Naive thymus-derived CD8-positive, alpha-beta T cell (primary cell): ENCODE data around the gene AQP5. TPM values are rescaled to one million over a fixed set of nuclear protein-coding genes. Genes with fewer than 3 reads are reported as not detected.
A peak's percentile ranks its signal among the peaks of the same experiment; 100 is the strongest.

Experiments used
- ATAC-seq, 2 donors: fragments of 150-1000 bp; cut with Tn5 transposase in 1 of 2; sonication (Bioruptor Pico), chemical (Tn5 transposase) in 1 of 2; 1 replicate in 1 of 2; 2 replicates in 1 of 2; pipeline ENCODE4 v1.10.0; 2021; ENCODE audit warnings: mild to moderate bottlenecking in 2 of 2, moderate library complexity in 2 of 2
- POLR2A ChIA-PET: fragments of 350-600 bp; sonication (Branson Sonifier 250); formaldehyde crosslinking; loops from one replicate; lab custom pipeline; 2021; ENCODE audit warnings: antibody characterized with exemption; lab: Charles Lee
- DNase-seq, 10 donors: peaks; one replicate each; pipeline versions ENCODE4 v3.0.0 to v3.0.0-alpha.2; 2020 to 2022
- H3K27ac Mint-ChIP-seq, 10 donors: one replicate each; pipeline ENCODE4 v1.8.0; 2020 to 2022; ENCODE audit warnings: mild to moderate bottlenecking in 10 of 10, mixed read lengths in 10 of 10, moderate library complexity in 4 of 10, inconsistent platforms in 1 of 10
- H3K27me3 Mint-ChIP-seq, 5 donors: one replicate each; pipeline ENCODE4 v1.8.0; 2021 to 2022; ENCODE audit warnings: mixed read lengths in 5 of 5
- H3K36me3 Mint-ChIP-seq, 3 donors: one replicate each; pipeline ENCODE4 v1.8.0; 2020 to 2022; ENCODE audit warnings: mixed read lengths in 3 of 3, mild to moderate bottlenecking in 2 of 3, inconsistent platforms in 1 of 3
- H3K4me1 Mint-ChIP-seq, 4 donors: one replicate each; pipeline ENCODE4 v1.8.0; 2021 to 2022; ENCODE audit warnings: mixed read lengths in 4 of 4
- H3K4me3 Mint-ChIP-seq, 10 donors: one replicate each; pipeline ENCODE4 v1.8.0; 2020 to 2022; ENCODE audit warnings: mild to moderate bottlenecking in 10 of 10, mixed read lengths in 10 of 10, moderate library complexity in 6 of 10, inconsistent platforms in 1 of 10
- H3K9me3 Mint-ChIP-seq, 9 donors: one replicate each; pipeline ENCODE4 v1.8.0; 2020 to 2022; ENCODE audit warnings: mixed read lengths in 9 of 9, mild to moderate bottlenecking in 3 of 9, inconsistent platforms in 1 of 9, moderate library complexity in 1 of 9
- polyA plus RNA-seq, 3 donors: library from polyadenylated mRNA; unstranded; fragments of 300-500 nt; fragmentation: Illumina TruSeq; gene quantifications; one replicate each; pipeline ENCODE4 v1.2.3, GENCODE V29; 2021
- total RNA-seq, 8 experiments: library from RNA in 2 of 8; stranded (reverse) in 2 of 8; gene quantifications; one replicate each; pipeline ENCODE4 v1.2.3 and lab custom pipeline; 2021 to 2026

Gene AQP5
- total and polyA plus RNA-seq, 5 experiments from 2014 or later, result not detected

- POLR2A ChIA-PET, result interaction anchor here (1.2 to 1.4 kb wide), 2 partner anchors 79 to 103 kb away, joined by 3 read pairs; partner anchors contain the start of genes BCDIN3D and RACGAP1
- Mint-ChIP-seq H3K9me3 (no peaks in the 10 kb centered on the region), H3K36me3 (no peaks in the 10 kb centered on the region), H3K27me3 (peaks cover 5 to 28% (median 11%) of the 10 kb centered on the region in 5 donors), H3K4me1 (peaks cover 5 to 19% (median 10%) of the 10 kb centered on the region in 4 donors), H3K4me3 (peak overlapping the region in 2 of 10 donors; percentile 80 to 93), H3K27ac (no peak overlapping the region)
- DNase-seq (no peak), ATAC-seq (no peak)
Measured at GRCh38 chr12:49946497-49946896, 15.2 kb upstream of the AQP5 start.

DNA sequence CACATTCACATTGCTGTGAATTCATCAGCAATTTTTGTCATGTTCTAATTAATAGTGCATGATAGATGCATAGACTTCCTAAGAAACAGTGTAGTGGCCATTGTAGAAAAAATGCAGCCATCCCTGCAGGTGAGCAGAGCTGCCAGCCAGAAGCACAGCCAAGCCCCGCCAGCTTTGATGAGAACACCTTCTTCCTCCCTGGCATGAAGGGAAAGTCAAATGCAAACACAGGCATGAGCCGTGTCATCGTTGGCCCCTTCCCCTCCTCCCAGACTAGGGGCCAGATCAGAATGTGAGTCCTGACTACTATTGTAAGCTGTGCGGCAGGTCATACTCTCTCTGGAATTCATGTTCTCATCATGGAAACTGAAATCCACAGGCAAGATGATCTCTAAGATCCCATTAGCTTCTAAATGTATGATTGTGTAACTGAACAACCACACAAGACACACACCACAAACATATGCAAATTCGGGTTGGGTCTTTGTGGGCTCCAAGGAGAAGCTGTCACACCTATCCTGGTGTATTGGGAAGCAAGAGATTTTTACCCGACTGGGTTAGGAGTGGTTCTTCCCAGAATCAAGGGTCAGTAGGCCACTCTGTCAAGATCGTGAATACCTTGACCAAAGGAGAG lies 14.0 kb upstream of the AQP5 start:
- POLR2A ChIA-PET, result no interaction called here
- no peak for DNase-seq
- peak overlapping the region in 2 of 10 donors; percentile 25 to 41 for H3K27ac Mint-ChIP-seq
- H3K9me3 Mint-ChIP-seq, result no peaks in the 10 kb centered on the region
- no peaks in the 10 kb centered on the region for H3K36me3 Mint-ChIP-seq
- peaks cover 5 to 30% (median 15%) of the 10 kb centered on the region in 5 donors for H3K27me3 Mint-ChIP-seq
- H3K4me1 Mint-ChIP-seq, result peaks cover 5 to 19% (median 10%) of the 10 kb centered on the region in 4 donors
- no peak for ATAC-seq
- H3K4me3 Mint-ChIP-seq, result no peak overlapping the region

GRCh38 chr12:49948866-49949845 lies 12.5 kb upstream of the AQP5 start:
- no peak overlapping the region for H3K4me3 Mint-ChIP-seq
- H3K9me3 Mint-ChIP-seq, result no peaks in the 10 kb centered on the region
- H3K27me3 Mint-ChIP-seq, result peaks cover 5 to 45% (median 22%) of the 10 kb centered on the region in 5 donors
- no peaks in the 10 kb centered on the region for H3K36me3 Mint-ChIP-seq
- DNase-seq, result no peak
- POLR2A ChIA-PET, result no interaction called here
- peaks cover 5 to 19% (median 10%) of the 10 kb centered on the region in 4 donors for H3K4me1 Mint-ChIP-seq
- peak overlapping the region in 2 of 10 donors; percentile 12 to 43 for H3K27ac Mint-ChIP-seq
- no peak for ATAC-seq

- H3K36me3 Mint-ChIP-seq, result no peaks in the 10 kb centered on the region
- POLR2A ChIA-PET, result no interaction called here
Measured at GRCh38 chr12:49949866-49950265, 11.8 kb upstream of the AQP5 start.

GRCh38 chr12:49950273-49951251 lies 11.1 kb upstream of the AQP5 start, which contains the start of gene AQP2:
Gene AQP2, plus strand, starts transcription at chr12:49950737. Its CDS starts 94 bp downstream, at chr12:49950831.
- Mint-ChIP-seq H3K4me3 (no peak within 1 kb of the TSS), H3K27ac (no peak within 1 kb of the TSS), H3K27me3 (peaks cover 7 to 55% (median 29%) of the 10 kb centered on the region in 5 donors), H3K9me3 (no peaks in the 10 kb centered on the region), H3K36me3 (no peaks in the 10 kb centered on the region), H3K4me1 (peaks cover 2 to 12% (median 7%) of the 10 kb centered on the region in 4 donors)
- ATAC-seq, result no peak
- no peak for DNase-seq
- POLR2A ChIA-PET, result no interaction called here

More at GRCh38 chr12:49949866-49950265, 11.8 kb upstream of the AQP5 start:
- no peaks in the 10 kb centered on the region for H3K9me3 Mint-ChIP-seq
- peaks cover 5 to 16% (median 11%) of the 10 kb centered on the region in 4 donors for H3K4me1 Mint-ChIP-seq
- peaks cover 7 to 52% (median 29%) of the 10 kb centered on the region in 5 donors for H3K27me3 Mint-ChIP-seq
- DNase-seq (no peak), ATAC-seq (no peak)
- H3K27ac Mint-ChIP-seq, result no peak overlapping the region
- H3K4me3 Mint-ChIP-seq, result no peak overlapping the region

- DNase-seq, result peak in 1 of 10 donors; percentile 56
- no peak for ATAC-seq
- Mint-ChIP-seq H3K36me3 (no peaks in the 10 kb centered on the region), H3K4me3 (no peak overlapping the region), H3K27me3 (peaks cover 11 to 64% (median 34%) of the 10 kb centered on the region in 5 donors), H3K27ac (peak overlapping the region in 1 of 10 donors; percentile 31), H3K4me1 (peaks cover 0 to 6% (median 2%) of the 10 kb centered on the region in 4 donors), H3K9me3 (no peaks in the 10 kb centered on the region)
- POLR2A ChIA-PET, result no interaction called here
Measured at GRCh38 chr12:49951411-49952240, 10.0 kb upstream of the AQP5 start.

DNA sequence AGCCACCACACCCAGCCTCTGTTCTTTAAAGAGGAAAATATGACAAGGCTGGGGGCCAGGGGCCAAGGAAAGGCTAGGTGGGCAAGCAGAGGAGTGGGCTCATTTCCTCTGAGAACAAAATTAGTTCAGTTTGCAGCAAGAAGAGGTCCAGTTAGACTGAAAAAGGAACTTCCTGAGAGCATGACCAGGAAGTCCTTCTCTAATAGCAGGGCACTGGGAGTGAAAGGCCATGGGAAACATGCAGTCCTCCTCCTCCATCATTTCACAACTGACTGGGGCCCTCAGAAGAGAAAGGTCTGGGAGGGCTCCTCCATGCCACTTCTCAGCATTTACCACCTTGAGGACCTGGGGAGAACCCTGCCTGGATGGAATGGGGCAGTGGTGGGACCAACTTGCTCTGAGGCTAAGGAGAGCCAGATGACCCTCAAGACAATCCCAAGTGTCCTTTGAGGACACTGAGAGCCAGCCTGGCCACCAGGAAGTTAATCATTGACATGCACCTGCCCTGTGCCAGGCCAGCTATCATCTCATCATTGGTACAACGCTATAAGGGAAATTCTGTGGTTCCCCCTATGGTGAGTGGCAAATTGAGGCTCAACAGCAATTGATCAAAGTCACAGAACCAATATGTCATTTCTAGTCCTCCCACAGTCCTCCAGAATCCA lies 9.1 kb upstream of the AQP5 start:
- Mint-ChIP-seq H3K9me3 (no peaks in the 10 kb centered on the region), H3K27ac (no peak overlapping the region), H3K4me3 (no peak overlapping the region), H3K4me1 (peaks cover 0 to 7% (median 2%) of the 10 kb centered on the region in 4 donors), H3K27me3 (peaks cover 18 to 73% (median 43%) of the 10 kb centered on the region in 5 donors), H3K36me3 (no peaks in the 10 kb centered on the region)
- POLR2A ChIA-PET, result no interaction called here
- no peak for ATAC-seq
- peak in 1 of 10 donors; percentile 49 for DNase-seq

- H3K36me3 Mint-ChIP-seq, result no peaks in the 10 kb centered on the region
- H3K27ac Mint-ChIP-seq, result no peak overlapping the region
- peaks cover 23 to 79% (median 47%) of the 10 kb centered on the region in 5 donors for H3K27me3 Mint-ChIP-seq
- POLR2A ChIA-PET, result no interaction called here
- H3K4me3 Mint-ChIP-seq, result no peak overlapping the region
- ATAC-seq, result no peak
- peaks cover 0 to 7% (median 2%) of the 10 kb centered on the region in 4 donors for H3K4me1 Mint-ChIP-seq
- peak in 1 of 10 donors; percentile 28 for DNase-seq
- H3K9me3 Mint-ChIP-seq, result no peaks in the 10 kb centered on the region
Measured at GRCh38 chr12:49953151-49953550, 8.5 kb upstream of the AQP5 start.

GRCh38 chr12:49953961-49954846 lies 7.5 kb upstream of the AQP5 start:
- POLR2A ChIA-PET, result no interaction called here
- Mint-ChIP-seq H3K4me1 (peaks cover 0 to 4% (median 2%) of the 10 kb centered on the region in 4 donors), H3K9me3 (no peaks in the 10 kb centered on the region), H3K27me3 (peaks cover 28 to 81% (median 51%) of the 10 kb centered on the region in 5 donors), H3K36me3 (no peaks in the 10 kb centered on the region), H3K4me3 (no peak overlapping the region), H3K27ac (peak overlapping the region in 1 of 10 donors; percentile 49)
- ATAC-seq, result no peak
- DNase-seq, result peak in 1 of 10 donors; percentile 36
